B cell (primary cell): ENCODE results near the gene ZNF709.

ENCODE experiments used
- CTCF ChIP-seq: fragments of 200-600 bp; IDR thresholded peaks from one replicate; pipeline ENCODE4 v1.8.0; 2022; ENCODE audit warnings: antibody characterized with exemption, mild to moderate bottlenecking
- EZH2 ChIP-seq: IDR thresholded peaks from 2 replicates; pipeline ENCODE4 v1.6.1; 2012; ENCODE audit warnings: borderline replicate concordance, low read depth, mild to moderate bottlenecking, moderate library complexity, low read length; ENCODE audit not compliant: insufficient read depth, poor library complexity, severe bottlenecking

- TF ChIP-seq CTCF (no peak), EZH2 (no peak)
Observed at GRCh38 chr19:12440541-12441316, 43.9 kb downstream of the ZNF709 start, which contains the start of gene ZNF443.
